Upper lobe of right lung (tissue), 1 donor: Measurements from ENCODE around the gene ZDHHC6. TPM values are rescaled to one million over a fixed set of nuclear protein-coding genes. Genes with fewer than 3 reads are reported as not detected.
"Not testable (repeated sequence)": the region's sequence is repeated elsewhere in the genome, so short reads cannot be mapped to it uniquely, and the experiment has no call there.

Experiments
- ATAC-seq: fragments of 200-7000 bp; cut with Tn5 transposase; one replicate; pipeline ENCODE4 v1.9.1; 2020; ENCODE audit warnings: mild to moderate bottlenecking, moderate library complexity
- DNase-seq: peaks from one replicate; pipeline ENCODE4 v3.0.0-alpha.2; 2020
- H3K27ac ChIP-seq: fragments of 200-600 bp; one replicate; pipeline ENCODE4 v1.8.0; 2022
- H3K27me3 ChIP-seq: fragments of 200-600 bp; one replicate; pipeline ENCODE4 v1.8.0; 2022; ENCODE audit warnings: mild to moderate bottlenecking
- H3K36me3 ChIP-seq: fragments of 200-600 bp; one replicate; pipeline ENCODE4 v1.8.0; 2022
- H3K4me1 ChIP-seq: fragments of 200-600 bp; one replicate; pipeline ENCODE4 v1.8.0; 2022
- H3K4me3 ChIP-seq: fragments of 200-600 bp; one replicate; pipeline ENCODE4 v1.8.0; 2022; ENCODE audit warnings: mild to moderate bottlenecking
- H3K9me3 ChIP-seq: fragments of 200-600 bp; one replicate; pipeline ENCODE4 v1.8.0; 2022
- CTCF ChIP-seq: fragments of 200-600 bp; IDR thresholded peaks from one replicate; pipeline ENCODE4 v1.8.0; 2022; ENCODE audit warnings: antibody characterized with exemption
- intact Hi-C: fragments of 100-400 bp; cut with DNase I; formaldehyde crosslinking; loops from one replicate; pipeline ENCODE4 v1.11.0; 2022
- total RNA-seq: library from RNA; stranded (reverse); fragmentation: NEBNext Ultra II Directional; extraction: Animal tissue kit (Norgen Biotek cat#: 25700); gene quantifications from one replicate; pipeline ENCODE4 v1.2.1, GENCODE V29; 2021
- donor health status: DM: no; HTN: yes; CAD: no; lungs with severe emphysema.

Gene ZDHHC6
- total RNA-seq, 1 donor from 2014 or later, result 34.9 TPM

GRCh38 chr10:112389271-112389822, 57.4 kb downstream of the ZDHHC6 start:
- Histone ChIP-seq H3K27ac (peak overlapping the region; percentile 72), H3K9me3 (no peaks in the 10 kb centered on the region), H3K27me3 (no peaks in the 10 kb centered on the region), H3K4me1 (peaks cover 30% of the 10 kb centered on the region), H3K36me3 (no peaks in the 10 kb centered on the region), H3K4me3 (no peak overlapping the region)
- ATAC-seq (peak; percentile 95), DNase-seq (no peak)
- no peak for TF ChIP-seq CTCF
- intact Hi-C loops, result no loop called here

DNA sequence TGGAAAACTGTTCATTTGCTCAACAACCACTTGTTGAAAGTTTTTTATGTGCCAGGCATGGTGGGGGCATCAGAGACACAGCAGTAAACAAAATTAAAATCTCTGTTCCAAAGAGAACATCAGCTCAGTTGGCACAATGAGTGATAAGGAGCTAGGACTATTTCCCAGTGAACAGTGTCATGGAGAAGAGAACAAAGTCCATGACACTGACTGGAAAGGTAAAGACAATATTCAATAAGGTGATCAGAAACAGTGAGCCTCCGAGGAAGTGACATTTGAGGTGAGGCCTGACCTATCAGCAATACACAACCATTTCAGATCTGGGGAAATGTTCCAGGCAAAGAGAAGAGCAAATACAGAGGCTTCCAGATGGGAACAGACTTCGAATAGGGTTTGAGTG, 58.2 kb downstream of the ZDHHC6 start:
- Histone ChIP-seq H3K36me3 (no peaks in the 10 kb centered on the region), H3K4me3 (no peak overlapping the region), H3K27ac (peak overlapping the region; percentile 72), H3K4me1 (peaks cover 23% of the 10 kb centered on the region), H3K9me3 (no peaks in the 10 kb centered on the region), H3K27me3 (no peaks in the 10 kb centered on the region)
- DNase-seq, result no peak
- TF ChIP-seq CTCF, result no peak
- ATAC-seq, result no peak
- intact Hi-C loops, result no loop called here

DNA sequence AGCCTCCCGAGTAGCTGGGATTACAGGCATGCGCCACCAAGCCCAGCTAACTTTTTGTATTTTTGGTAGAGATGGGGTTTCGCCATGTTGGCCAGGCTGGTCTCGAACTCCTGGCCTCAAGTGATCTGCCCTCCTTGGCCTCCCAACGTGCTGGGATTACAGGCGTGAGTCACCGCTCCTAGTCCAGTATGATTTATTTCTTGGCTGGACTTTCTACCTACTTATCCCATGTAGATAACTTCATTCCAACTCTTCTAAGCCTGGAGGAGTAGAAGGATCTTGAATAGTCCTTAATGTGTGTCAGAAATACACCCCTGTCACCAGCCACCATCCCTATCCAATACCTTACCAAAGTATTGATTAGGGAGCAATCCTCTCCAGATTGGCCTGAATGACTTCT, 58.7 kb downstream of the ZDHHC6 start:
- H3K4me1 ChIP-seq, result peaks cover 23% of the 10 kb centered on the region
- intact Hi-C loops, H3K27me3 ChIP-seq, H3K9me3 ChIP-seq, ATAC-seq, H3K4me3 ChIP-seq, H3K36me3 ChIP-seq, DNase-seq: not testable (repeated sequence)
- H3K27ac ChIP-seq, result peak overlapping the region; percentile 72

GRCh38 chr10:112385201-112385600, 61.5 kb downstream of the ZDHHC6 start:
- Histone ChIP-seq H3K4me1 (peaks cover 20% of the 10 kb centered on the region), H3K36me3 (no peaks in the 10 kb centered on the region), H3K4me3 (no peak overlapping the region), H3K27ac (no peak overlapping the region), H3K27me3 (no peaks in the 10 kb centered on the region), H3K9me3 (no peaks in the 10 kb centered on the region)
- ATAC-seq (no peak), DNase-seq (no peak)
- intact Hi-C loops, result no loop called here
- no peak for TF ChIP-seq CTCF

GRCh38 chr10:112384141-112384540, 62.6 kb downstream of the ZDHHC6 start:
- intact Hi-C loops, result no loop called here
- no peak for TF ChIP-seq CTCF
- no peak overlapping the region for H3K4me3 ChIP-seq
- no peak overlapping the region for H3K27ac ChIP-seq
- H3K9me3 ChIP-seq, result no peaks in the 10 kb centered on the region
- no peaks in the 10 kb centered on the region for H3K27me3 ChIP-seq
- H3K36me3 ChIP-seq, result no peaks in the 10 kb centered on the region
- DNase-seq (no peak), ATAC-seq (no peak)
- peaks cover 10% of the 10 kb centered on the region for H3K4me1 ChIP-seq

DNA sequence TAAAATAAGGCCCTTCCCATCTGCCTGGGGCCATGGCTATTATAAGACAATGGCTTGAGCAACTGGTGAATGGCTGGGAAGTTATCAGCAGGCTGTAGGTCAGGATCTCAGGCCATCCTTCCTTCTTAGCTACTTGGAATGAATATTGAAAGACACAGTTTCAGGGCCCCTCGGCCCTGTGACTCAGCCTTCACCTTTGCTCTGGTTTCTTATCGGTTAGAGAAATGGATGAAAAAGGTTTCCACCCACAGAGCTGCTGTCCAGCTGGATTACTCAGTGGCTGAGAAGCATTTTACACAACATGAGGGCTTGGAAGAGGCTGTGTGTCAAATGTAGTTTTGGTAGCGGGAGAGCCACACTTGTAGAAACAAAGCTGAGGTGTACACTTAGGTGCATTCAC, 63.4 kb downstream of the ZDHHC6 start:
- Histone ChIP-seq H3K9me3 (no peaks in the 10 kb centered on the region), H3K36me3 (no peaks in the 10 kb centered on the region), H3K27ac (no peak overlapping the region), H3K27me3 (no peaks in the 10 kb centered on the region), H3K4me3 (no peak overlapping the region), H3K4me1 (peaks cover 9% of the 10 kb centered on the region)
- TF ChIP-seq CTCF, result no peak
- ATAC-seq (peak; percentile 80), DNase-seq (no peak)
- intact Hi-C loops, result no loop called here
